Endothelial cell of umbilical vein (primary cell): ENCODE results near the gene KIZ. TPM values are rescaled to one million over a fixed set of nuclear protein-coding genes. Genes with fewer than 3 reads are reported as not detected.

Experiments used
- BruUV-seq: library from RNA; stranded (reverse); fragments of 400-500 nt; replicated peaks from 2 replicates; lab custom pipeline; 2021; lab: Mats Ljungman, UMichigan
- CTCF ChIA-PET: fragments of 300-600, 350-600 bp; sonication (Branson Sonifier 250); formaldehyde crosslinking; loops from one replicate; lab custom pipeline; 2021; ENCODE audit warnings: antibody characterized with exemption, inconsistent platforms; lab: Charles Lee
- POLR2A ChIA-PET: fragments of 300-600, 350-600 bp; sonication (Branson Sonifier 250); formaldehyde crosslinking; loops from one replicate; lab custom pipeline; 2021; ENCODE audit warnings: antibody characterized with exemption, inconsistent platforms; lab: Charles Lee
- DNase-seq: peaks from one replicate; pipeline ENCODE4 v3.0.0-alpha.2; 2011; ENCODE audit warnings: low read depth, low spot score
- FAIRE-seq: peaks from 2 replicates; lab custom pipeline; 2011; peaks lifted over from hg19 to GRCh38; lab: Jason Lieb, UNC
- H2AFZ ChIP-seq: 2 replicates; pipeline ENCODE4 v1.6.0; 2012; ENCODE audit warnings: low read depth, low read length, control low read depth, inconsistent platforms
- H3K27ac ChIP-seq: 2 replicates; pipeline ENCODE4 v1.5.1; 2011; ENCODE audit warnings: low read depth, mild to moderate bottlenecking, control low read depth, low read length, moderate library complexity; ENCODE audit not compliant: insufficient read depth
- H3K27me3 ChIP-seq, 2 experiments: 2 replicates each; pipeline versions ENCODE4 v1.6.0 to v1.6.1; 2011; ENCODE audit warnings: low read length in 2 of 2, mixed read lengths in 1 of 2; ENCODE audit not compliant: control insufficient read depth in 2 of 2, insufficient read depth in 2 of 2
- H3K36me3 ChIP-seq, 2 experiments: 2 replicates in 1 of 2; 3 replicates in 1 of 2; pipeline ENCODE4 v1.5.1; 2011; ENCODE audit warnings: low read length in 2 of 2, mild to moderate bottlenecking in 1 of 2, moderate library complexity in 1 of 2; ENCODE audit not compliant: control insufficient read depth in 2 of 2, insufficient read depth in 2 of 2; ENCODE audit errors: extremely low read depth in 1 of 2
- H3K4me1 ChIP-seq: 3 replicates; pipeline ENCODE4 v1.5.1; 2011; ENCODE audit warnings: mild to moderate bottlenecking, low read length; ENCODE audit not compliant: control insufficient read depth, insufficient read depth; ENCODE audit errors: extremely low read depth
- H3K4me2 ChIP-seq: 2 replicates; pipeline ENCODE4 v1.6.1; 2011; ENCODE audit warnings: low read length, control low read depth, mixed read lengths; ENCODE audit not compliant: insufficient read depth
- H3K4me3 ChIP-seq, 3 experiments: fragments of 200-600 bp in 1 of 3; sonication (generic), shearing (Covaris generic) in 1 of 3; replicated peaks in 1 of 3; 2 replicates each; pipeline ENCODE4 v1.5.1; 2011 to 2016; ENCODE audit warnings: control low read depth in 3 of 3, low read length in 3 of 3, mild to moderate bottlenecking in 2 of 3, inconsistent platforms in 1 of 3, low read depth in 1 of 3, moderate library complexity in 1 of 3; ENCODE audit not compliant: insufficient read depth in 1 of 3
- H3K79me2 ChIP-seq: 2 replicates; pipeline ENCODE4 v1.6.0; 2012; ENCODE audit warnings: low read length, inconsistent platforms; ENCODE audit not compliant: control insufficient read depth, insufficient read depth
- H3K9ac ChIP-seq: replicated peaks from 2 replicates; pipeline ENCODE3; 2011; ENCODE audit warnings: low read length, control low read depth; ENCODE audit not compliant: insufficient read depth; ENCODE audit errors: extremely low read depth
- H3K9me1 ChIP-seq: replicated peaks from 3 replicates; pipeline ENCODE4 v1.6.0; 2011; ENCODE audit warnings: mild to moderate bottlenecking, low read length; ENCODE audit not compliant: control insufficient read depth, insufficient read depth; ENCODE audit errors: extremely low read depth
- H3K9me3 ChIP-seq: replicated peaks from 2 replicates; pipeline ENCODE4 v1.5.1; 2012; ENCODE audit warnings: low read length, inconsistent platforms; ENCODE audit not compliant: control insufficient read depth, insufficient read depth
- H4K20me1 ChIP-seq: replicated peaks from 2 replicates; pipeline ENCODE3; 2011; ENCODE audit warnings: mild to moderate bottlenecking, low read length; ENCODE audit not compliant: control insufficient read depth, insufficient read depth; ENCODE audit errors: extremely low read depth
- EZH2 ChIP-seq: IDR thresholded peaks from 2 replicates; pipeline ENCODE4 v1.6.1; 2012; ENCODE audit warnings: borderline replicate concordance, low read depth, mild to moderate bottlenecking, moderate library complexity, low read length, inconsistent platforms; ENCODE audit not compliant: severe bottlenecking
- FOS ChIP-seq: IDR thresholded peaks from 2 replicates; pipeline ENCODE4 v1.6.1; 2011; ENCODE audit warnings: mild to moderate bottlenecking, low read length, moderate library complexity, borderline replicate concordance; ENCODE audit not compliant: insufficient read depth
- GATA2 ChIP-seq: IDR thresholded peaks from 2 replicates; pipeline ENCODE4 v1.7.0; 2011; ENCODE audit warnings: low read depth, mild to moderate bottlenecking, moderate library complexity, mixed read lengths, low read length; ENCODE audit not compliant: insufficient read length, insufficient read depth
- MYC ChIP-seq: IDR thresholded peaks from one replicate; pipeline ENCODE4 v1.6.1; 2011; ENCODE audit warnings: mild to moderate bottlenecking, low read depth, low read length
- POLR2A ChIP-seq: IDR thresholded peaks from 2 replicates; pipeline ENCODE4 v1.6.1; 2012; ENCODE audit warnings: low read depth, mild to moderate bottlenecking, control low read depth, low read length
- POLR2AphosphoS5 ChIP-seq: IDR thresholded peaks from 2 replicates; pipeline ENCODE4 v1.6.1; 2012; ENCODE audit warnings: low read depth, mild to moderate bottlenecking, control low read depth, low read length, moderate library complexity; ENCODE audit not compliant: insufficient read depth
- dilution Hi-C: fragments of 300-500 bp; cut with MboI; formaldehyde crosslinking; loops from one replicate; pipeline ENCODE4 v1.15.0; 2019; ENCODE audit warnings: low sequenced_read_pairs; ENCODE audit not compliant: extremely low pct_ligation_motif_present
- intact Hi-C: fragments of 100-400 bp; cut with micrococcal nuclease; formaldehyde crosslinking; loops from one replicate; pipeline ENCODE4 v1.10.0; 2022
- polyA plus RNA-seq, 4 experiments: library from polyadenylated mRNA; depleted of rRNA in 3 of 4; stranded (reverse) in 3 of 4; unstranded in 1 of 4; fragments of >200 nt; gene quantifications; 2 replicates each; pipeline versions ENCODE4 v1.2.1 to v1.2.3, GENCODE V29; 2011 to 2012; ENCODE audit warnings: missing spikeins in 1 of 4
- total RNA-seq: library from RNA; stranded (reverse); gene quantifications from 2 replicates; pipeline ENCODE4 v1.2.3, GENCODE V29; 2021
- TF ChIP-seq, protein P1 (sequence below), 2 donors: IDR thresholded peaks; 1 replicate in 1 of 2; 2 replicates in 1 of 2; pipeline ENCODE4 v1.5.1; 2011; ENCODE audit warnings: low read length in 2 of 2, mild to moderate bottlenecking in 2 of 2, moderate library complexity in 2 of 2, control low read depth in 1 of 2, inconsistent platforms in 1 of 2, low read depth in 1 of 2; ENCODE audit not compliant: insufficient read depth in 1 of 2; ENCODE audit errors: extremely low read depth in 1 of 2
- TF ChIP-seq, protein P2 (sequence below): IDR thresholded peaks from 2 replicates; pipeline ENCODE4 v1.6.1; 2011; ENCODE audit not compliant: insufficient read depth, insufficient read length

Gene KIZ
- total and polyA plus RNA-seq, 2 donors (not counting 3 experiments of a cell fraction or from before 2014, with no cell fraction given): 3.9 to 7.3 TPM

DNA sequence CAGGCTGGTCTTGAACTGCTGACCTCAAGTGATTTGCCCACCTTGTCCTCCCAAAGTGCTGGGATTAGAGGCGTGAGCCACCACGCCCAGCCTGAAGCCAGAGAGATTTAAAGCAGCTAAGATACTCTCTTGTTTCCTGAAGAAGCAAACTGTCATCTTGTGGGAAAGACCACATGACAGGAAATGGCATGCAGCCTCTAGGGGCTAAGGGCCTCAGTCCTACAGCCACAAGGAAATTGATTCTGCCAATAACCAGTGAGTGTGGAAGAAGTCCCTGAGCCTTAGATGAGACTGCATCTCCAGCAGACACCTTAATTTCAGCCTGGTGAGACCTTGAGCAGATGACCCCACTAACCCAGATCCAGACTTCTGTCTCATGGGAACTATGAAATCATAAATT, 40.9 kb downstream of the KIZ start:
- ChIA-PET POLR2A (no interaction called here), CTCF (no interaction called here)
- Histone ChIP-seq H3K9me1 (no peaks in the 10 kb centered on the region), H3K9me3 (no peaks in the 10 kb centered on the region), H3K27me3 (no peaks in the 10 kb centered on the region), H3K4me3 (no peak overlapping the region), H2AFZ (no peak overlapping the region), H3K4me2 (no peak overlapping the region), H3K27ac (no peak overlapping the region), H3K9ac (no peak overlapping the region), H3K36me3 (no peaks in the 10 kb centered on the region), H4K20me1 (no peaks in the 10 kb centered on the region), H3K4me1 (no peaks in the 10 kb centered on the region), H3K79me2 (no peaks in the 10 kb centered on the region)
- FAIRE-seq (no peak), DNase-seq (no peak)
- dilution Hi-C loops: no loop called here
- intact Hi-C loops: no loop called here
- TF ChIP-seq, protein P1, sequence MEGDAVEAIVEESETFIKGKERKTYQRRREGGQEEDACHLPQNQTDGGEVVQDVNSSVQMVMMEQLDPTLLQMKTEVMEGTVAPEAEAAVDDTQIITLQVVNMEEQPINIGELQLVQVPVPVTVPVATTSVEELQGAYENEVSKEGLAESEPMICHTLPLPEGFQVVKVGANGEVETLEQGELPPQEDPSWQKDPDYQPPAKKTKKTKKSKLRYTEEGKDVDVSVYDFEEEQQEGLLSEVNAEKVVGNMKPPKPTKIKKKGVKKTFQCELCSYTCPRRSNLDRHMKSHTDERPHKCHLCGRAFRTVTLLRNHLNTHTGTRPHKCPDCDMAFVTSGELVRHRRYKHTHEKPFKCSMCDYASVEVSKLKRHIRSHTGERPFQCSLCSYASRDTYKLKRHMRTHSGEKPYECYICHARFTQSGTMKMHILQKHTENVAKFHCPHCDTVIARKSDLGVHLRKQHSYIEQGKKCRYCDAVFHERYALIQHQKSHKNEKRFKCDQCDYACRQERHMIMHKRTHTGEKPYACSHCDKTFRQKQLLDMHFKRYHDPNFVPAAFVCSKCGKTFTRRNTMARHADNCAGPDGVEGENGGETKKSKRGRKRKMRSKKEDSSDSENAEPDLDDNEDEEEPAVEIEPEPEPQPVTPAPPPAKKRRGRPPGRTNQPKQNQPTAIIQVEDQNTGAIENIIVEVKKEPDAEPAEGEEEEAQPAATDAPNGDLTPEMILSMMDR (IDR thresholded peaks at IDR 0.05; ENCODE audit: extremely low read depth in 1 of 2, insufficient read depth in 1 of 2, low read depth in 1 of 2, low read length in 2 of 2): no peak
- TF ChIP-seq POLR2AphosphoS5 (no peak), GATA2 (no peak), MYC (no peak), EZH2 (no peak), FOS (no peak), POLR2A (no peak)
- TF ChIP-seq, protein P2, sequence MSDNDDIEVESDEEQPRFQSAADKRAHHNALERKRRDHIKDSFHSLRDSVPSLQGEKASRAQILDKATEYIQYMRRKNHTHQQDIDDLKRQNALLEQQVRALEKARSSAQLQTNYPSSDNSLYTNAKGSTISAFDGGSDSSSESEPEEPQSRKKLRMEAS: no peak
- BruUV-seq: no TSS peak
